ENCODE data around the gene SOS2.

DNA sequence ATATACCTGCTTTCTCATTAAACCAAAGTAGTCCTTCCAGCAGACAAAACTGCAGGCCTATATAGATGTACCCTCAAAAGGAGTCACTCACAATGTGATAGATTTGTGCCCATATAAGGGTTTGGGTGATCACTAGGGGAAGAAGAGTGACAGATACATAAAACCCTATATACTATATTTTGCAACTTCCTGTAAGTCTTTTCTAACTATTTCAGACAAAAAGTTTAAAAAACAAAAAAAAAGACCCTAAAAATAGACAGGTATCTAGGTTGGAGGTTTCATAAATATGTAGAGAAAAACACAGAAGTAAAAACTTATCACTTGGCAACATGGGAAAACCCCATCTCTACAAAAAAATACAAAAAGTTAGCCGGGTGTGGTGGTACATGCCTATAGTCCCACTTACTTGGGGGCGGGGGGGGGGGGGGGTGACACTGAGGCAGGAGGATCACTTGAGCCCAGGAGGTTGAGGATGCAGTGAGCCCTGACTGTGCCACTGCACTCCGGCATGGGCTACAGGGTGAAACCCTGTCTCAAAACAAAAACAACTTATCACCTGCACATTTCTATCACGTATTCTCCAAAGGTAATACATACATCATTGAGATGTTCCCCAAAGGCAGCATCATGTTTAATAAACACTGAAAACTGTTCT lies 117.9 kb downstream of the SOS2 start:
- TF ChIP-seq, protein P1, sequence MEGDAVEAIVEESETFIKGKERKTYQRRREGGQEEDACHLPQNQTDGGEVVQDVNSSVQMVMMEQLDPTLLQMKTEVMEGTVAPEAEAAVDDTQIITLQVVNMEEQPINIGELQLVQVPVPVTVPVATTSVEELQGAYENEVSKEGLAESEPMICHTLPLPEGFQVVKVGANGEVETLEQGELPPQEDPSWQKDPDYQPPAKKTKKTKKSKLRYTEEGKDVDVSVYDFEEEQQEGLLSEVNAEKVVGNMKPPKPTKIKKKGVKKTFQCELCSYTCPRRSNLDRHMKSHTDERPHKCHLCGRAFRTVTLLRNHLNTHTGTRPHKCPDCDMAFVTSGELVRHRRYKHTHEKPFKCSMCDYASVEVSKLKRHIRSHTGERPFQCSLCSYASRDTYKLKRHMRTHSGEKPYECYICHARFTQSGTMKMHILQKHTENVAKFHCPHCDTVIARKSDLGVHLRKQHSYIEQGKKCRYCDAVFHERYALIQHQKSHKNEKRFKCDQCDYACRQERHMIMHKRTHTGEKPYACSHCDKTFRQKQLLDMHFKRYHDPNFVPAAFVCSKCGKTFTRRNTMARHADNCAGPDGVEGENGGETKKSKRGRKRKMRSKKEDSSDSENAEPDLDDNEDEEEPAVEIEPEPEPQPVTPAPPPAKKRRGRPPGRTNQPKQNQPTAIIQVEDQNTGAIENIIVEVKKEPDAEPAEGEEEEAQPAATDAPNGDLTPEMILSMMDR (IDR thresholded peaks at IDR 0.05), result no peak
- no peak for TF ChIP-seq POLR2A (IDR thresholded peaks at IDR 0.05)
